HL-60 (cell line): Measurements from ENCODE around the gene TRO.

Experiments used
- POLR2AphosphoS5 ChIP-seq: IDR thresholded peaks from 2 replicates; pipeline ENCODE4 v1.6.1; 2012; ENCODE audit warnings: low read depth
- SPI1 ChIP-seq: IDR thresholded peaks from 2 replicates; pipeline ENCODE4 v1.6.1; 2012; ENCODE audit warnings: low read depth, mild to moderate bottlenecking, borderline replicate concordance
- TF ChIP-seq, protein P1 (sequence below): IDR thresholded peaks from one replicate; pipeline ENCODE4 v1.5.1; 2011; ENCODE audit warnings: low read length, control low read depth, inconsistent platforms; ENCODE audit not compliant: insufficient read depth
- TF ChIP-seq, protein P2 (sequence below): IDR thresholded peaks from 2 replicates; pipeline ENCODE4 v1.6.1; 2012; ENCODE audit warnings: low read depth; ENCODE audit not compliant: insufficient replicate concordance

DNA sequence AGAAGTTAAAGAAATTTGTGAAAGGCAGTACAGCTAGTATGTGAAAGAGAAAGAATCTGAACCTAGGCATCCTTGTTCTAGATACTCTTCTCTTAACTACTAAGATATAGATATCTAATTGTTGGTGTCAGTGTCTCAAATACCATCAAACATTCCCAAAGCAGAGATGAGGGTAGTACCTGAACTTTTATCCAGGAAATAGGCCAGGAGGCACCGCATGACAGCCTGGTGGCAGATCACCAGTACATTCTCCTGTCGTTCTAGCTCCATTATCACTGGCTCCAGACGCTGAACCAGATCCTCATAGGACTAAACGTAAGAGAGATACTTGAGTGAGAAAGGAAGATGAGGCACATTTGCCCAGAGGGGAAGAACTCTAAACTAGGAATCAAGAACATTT is 16.8 kb downstream of the TRO start:
- TF ChIP-seq, protein P1, sequence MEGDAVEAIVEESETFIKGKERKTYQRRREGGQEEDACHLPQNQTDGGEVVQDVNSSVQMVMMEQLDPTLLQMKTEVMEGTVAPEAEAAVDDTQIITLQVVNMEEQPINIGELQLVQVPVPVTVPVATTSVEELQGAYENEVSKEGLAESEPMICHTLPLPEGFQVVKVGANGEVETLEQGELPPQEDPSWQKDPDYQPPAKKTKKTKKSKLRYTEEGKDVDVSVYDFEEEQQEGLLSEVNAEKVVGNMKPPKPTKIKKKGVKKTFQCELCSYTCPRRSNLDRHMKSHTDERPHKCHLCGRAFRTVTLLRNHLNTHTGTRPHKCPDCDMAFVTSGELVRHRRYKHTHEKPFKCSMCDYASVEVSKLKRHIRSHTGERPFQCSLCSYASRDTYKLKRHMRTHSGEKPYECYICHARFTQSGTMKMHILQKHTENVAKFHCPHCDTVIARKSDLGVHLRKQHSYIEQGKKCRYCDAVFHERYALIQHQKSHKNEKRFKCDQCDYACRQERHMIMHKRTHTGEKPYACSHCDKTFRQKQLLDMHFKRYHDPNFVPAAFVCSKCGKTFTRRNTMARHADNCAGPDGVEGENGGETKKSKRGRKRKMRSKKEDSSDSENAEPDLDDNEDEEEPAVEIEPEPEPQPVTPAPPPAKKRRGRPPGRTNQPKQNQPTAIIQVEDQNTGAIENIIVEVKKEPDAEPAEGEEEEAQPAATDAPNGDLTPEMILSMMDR, result no peak
- TF ChIP-seq, protein P2, sequence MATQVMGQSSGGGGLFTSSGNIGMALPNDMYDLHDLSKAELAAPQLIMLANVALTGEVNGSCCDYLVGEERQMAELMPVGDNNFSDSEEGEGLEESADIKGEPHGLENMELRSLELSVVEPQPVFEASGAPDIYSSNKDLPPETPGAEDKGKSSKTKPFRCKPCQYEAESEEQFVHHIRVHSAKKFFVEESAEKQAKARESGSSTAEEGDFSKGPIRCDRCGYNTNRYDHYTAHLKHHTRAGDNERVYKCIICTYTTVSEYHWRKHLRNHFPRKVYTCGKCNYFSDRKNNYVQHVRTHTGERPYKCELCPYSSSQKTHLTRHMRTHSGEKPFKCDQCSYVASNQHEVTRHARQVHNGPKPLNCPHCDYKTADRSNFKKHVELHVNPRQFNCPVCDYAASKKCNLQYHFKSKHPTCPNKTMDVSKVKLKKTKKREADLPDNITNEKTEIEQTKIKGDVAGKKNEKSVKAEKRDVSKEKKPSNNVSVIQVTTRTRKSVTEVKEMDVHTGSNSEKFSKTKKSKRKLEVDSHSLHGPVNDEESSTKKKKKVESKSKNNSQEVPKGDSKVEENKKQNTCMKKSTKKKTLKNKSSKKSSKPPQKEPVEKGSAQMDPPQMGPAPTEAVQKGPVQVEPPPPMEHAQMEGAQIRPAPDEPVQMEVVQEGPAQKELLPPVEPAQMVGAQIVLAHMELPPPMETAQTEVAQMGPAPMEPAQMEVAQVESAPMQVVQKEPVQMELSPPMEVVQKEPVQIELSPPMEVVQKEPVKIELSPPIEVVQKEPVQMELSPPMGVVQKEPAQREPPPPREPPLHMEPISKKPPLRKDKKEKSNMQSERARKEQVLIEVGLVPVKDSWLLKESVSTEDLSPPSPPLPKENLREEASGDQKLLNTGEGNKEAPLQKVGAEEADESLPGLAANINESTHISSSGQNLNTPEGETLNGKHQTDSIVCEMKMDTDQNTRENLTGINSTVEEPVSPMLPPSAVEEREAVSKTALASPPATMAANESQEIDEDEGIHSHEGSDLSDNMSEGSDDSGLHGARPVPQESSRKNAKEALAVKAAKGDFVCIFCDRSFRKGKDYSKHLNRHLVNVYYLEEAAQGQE, result no peak
- TF ChIP-seq POLR2AphosphoS5 (no peak), SPI1 (no peak)
